Inflammatory macrophage treated with lipopolysaccharide for 4 hours (primary cell): ENCODE measurements around the gene RNF223.
"Not testable (repeated sequence)": the region's sequence is repeated elsewhere in the genome, so short reads cannot be mapped to it uniquely, and the experiment has no call there.

Experiments used
- DNase-seq: peaks from one replicate; pipeline ENCODE4 v3.0.0-alpha.2; 2020

The RNF223 gene

GRCh38 chr1:1069711-1070676 lies 4.1 kb downstream of the RNF223 start:
- peak; percentile 57 for DNase-seq

DNA sequence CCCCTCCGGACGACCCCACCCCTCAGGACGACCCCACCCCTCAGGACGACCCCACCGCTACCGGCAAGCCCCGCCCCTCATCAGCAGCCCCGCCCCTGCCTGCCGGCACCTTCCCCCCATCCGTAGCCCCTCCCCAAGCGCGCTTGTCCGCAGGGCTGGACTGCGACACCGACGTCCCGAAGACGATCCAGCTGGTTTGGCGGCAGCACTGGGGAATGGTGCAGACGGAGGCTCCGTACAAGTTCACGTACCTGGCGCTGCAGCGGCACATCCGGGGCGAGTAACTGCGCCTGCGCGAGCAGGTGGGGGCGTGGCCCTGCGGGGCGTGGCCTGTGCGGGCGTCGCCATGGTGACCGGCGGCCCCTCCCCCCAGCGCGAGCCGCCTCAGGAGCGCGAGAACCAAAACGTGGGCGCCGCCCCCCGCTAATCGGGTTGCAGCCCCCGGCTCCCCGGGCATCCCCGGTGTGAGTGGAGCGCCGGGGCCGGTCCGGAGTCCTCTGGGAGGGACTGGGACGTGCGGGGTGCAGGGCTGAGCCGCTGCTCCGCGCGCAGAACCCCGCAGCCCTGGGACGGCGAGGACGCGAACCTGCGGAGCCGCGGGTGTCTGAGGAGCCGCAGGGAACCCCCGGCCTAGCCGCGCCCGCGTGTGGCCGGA lies 4.9 kb downstream of the RNF223 start:
- DNase-seq, result peak; percentile 54

DNA sequence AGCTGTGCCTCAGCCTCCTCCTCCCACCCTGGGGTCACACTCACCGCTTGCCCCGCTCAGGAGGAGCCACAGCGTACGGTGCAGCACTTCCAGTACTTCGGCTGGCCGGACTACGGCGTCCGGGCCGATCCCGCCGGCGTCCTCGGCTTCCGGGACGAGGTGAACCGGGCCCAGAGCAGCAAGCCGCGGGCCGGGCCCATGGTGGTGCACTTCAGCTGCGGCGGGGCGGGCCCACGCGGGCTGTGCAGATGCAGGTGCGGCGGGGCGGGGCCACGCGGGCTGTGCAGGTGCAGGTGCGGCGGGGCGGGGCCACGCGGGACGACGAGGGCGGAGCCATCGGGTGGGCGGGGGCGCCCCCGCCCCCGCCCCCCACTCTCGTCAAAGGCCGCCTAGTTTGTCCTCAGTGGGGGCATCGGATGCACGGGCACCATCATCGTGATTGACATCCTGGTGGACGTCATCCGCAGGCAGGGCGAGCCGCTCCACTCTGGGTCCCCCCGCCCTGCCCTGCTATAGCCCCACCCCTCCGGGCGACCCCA lies 5.5 kb downstream of the RNF223 start:
- no peak for DNase-seq

GRCh38 chr1:1067860-1068516 lies 6.1 kb downstream of the RNF223 start:
- DNase-seq, result no peak

DNA sequence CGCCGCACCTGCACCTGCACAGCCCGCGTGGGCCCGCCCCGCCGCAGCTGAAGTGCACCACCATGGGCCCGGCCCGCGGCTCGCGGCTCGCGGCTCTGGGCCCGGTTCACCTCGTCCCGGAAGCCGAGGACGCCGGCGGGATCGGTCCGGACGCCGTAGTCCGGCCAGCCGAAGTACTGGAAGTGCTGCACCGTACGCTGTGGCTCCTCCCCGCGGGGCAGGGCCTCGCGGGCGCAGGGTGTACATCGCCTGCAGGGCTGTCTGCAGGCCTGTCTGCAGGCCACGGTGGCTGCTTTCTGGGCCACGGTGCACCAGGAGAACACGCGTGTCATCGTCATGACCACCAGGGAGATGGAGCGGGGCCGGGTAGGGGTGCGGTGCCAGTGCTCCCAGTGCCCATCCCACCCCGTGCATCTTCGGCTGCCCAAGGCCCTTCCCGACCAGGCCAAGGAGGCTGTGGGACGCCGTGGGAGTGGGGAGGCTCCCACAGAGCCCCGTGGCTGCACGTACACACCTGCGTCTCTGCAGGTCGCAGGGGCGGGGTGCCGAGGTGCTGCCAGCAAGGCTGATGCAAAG lies 6.7 kb downstream of the RNF223 start:
- no peak for DNase-seq

GRCh38 chr1:1066403-1067283 lies 7.5 kb downstream of the RNF223 start:
- DNase-seq, result no peak

DNA sequence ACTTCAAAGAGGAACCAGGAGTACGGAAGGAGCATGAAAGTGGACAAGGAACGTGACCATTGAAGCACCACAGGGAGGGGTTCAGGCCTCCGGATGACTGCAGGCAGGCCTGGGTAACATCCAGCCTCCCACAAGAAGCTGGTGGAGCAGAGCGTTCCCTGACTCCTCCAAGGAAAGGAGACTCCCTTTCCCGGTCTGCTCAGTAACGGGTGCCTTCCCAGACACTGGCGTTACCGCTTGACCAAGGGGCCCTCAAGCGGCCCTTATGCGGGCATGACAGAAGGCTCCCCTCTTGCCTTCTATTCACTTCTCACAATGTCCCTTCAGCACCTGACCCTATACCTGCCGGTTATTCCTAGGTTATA lies 8.2 kb downstream of the RNF223 start:
- DNase-seq, result not testable (repeated sequence)

- DNase-seq, result no peak
These were observed 8.7 kb downstream of the RNF223 start for GRCh38 chr1:1065265-1065939.

- peak; percentile 84 for DNase-seq
These were observed 9.9 kb downstream of the RNF223 start for GRCh38 chr1:1063945-1064831.

GRCh38 chr1:1063261-1063944 lies 10.7 kb downstream of the RNF223 start:
- no peak for DNase-seq

DNA sequence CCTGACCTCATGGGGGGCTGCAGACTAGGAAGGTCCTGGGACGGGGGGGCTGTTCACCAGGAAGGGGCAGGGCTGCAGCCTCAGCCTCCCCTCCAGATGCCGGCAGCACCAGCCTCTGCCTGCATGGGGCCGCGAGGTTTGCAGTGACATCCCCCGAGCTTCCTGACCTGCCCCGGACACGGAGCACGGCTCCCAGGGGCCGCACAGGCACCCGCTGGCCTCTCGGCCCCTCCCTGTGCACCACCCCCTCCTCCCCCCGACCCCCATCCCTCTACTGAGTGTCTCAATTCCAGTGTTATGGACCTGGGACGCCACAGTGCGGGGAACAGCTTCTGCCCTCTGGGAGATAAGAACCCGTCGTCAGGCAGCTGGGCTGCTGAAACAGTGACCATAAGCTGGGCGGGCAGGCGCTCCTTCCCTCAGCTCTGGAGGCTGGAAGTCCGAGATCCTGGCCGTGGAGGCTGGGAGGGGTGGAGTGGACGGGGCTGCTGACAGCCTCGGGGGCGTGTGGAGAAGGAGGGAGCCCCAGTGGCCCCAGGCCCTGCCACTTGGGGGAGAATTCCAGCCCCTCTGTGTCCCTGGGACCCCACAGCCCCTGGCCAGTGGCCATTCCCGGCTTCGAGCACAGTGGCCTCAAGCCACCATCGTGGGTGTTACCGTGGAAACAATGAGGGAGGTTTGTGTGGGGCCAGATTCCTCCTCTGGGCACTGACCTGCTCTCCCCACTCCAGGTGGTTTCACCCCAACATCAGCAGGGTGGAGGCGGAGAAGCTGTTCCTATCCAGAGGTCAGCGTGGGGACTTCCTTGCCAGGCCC lies 11.6 kb downstream of the RNF223 start:
- DNase-seq, result no peak

GRCh38 chr1:1061682-1062345 lies 12.3 kb downstream of the RNF223 start:
- peak; percentile 31 for DNase-seq

GRCh38 chr1:1060281-1061000 lies 13.7 kb downstream of the RNF223 start:
- no peak for DNase-seq

DNA sequence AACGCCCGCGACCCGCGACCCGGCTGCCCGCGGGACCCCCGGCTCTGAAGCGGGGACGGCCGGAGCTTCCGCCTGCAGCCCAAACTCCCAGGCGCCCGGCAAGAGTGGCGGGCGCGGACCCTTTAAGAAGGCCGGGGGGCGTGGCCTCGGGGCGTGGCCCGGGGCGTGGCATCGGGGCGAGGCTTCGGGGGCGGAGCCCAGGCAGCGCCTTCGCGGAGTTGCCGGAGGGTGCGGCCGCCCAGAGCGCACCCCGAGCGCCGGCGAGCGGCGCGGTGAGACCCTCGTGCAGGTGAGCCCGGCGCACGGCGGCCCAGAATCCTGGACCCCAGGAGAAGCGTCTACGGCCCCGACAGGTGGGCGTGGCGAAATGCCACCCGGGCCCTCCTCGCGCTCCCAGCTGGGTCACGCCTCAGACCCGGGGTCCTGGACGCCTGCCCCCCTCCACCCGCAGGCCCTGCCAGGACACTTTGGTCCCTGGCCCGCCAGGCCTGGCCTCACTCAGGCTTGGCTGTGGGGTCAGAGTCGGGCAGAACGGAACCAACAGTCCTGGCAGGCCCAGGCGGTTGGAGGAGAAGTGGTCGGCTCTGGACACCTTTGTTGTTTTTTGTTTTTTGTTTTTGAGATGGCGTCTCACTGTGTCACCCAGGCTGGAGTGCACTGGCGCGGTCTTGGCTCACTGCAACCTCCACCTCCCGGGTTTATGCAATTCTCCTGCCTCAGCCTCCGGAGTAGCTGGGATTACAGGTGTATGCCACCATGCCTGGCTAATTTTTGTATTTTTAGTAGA lies 14.4 kb downstream of the RNF223 start:
- DNase-seq, result peak; percentile 86

GRCh38 chr1:1058921-1059493 lies 15.1 kb downstream of the RNF223 start:
- no peak for DNase-seq
